HG03159 (cell line): ENCODE data around the gene CLEC9A.

Experiments used
- ATAC-seq: cut with Tn5 transposase; IDR thresholded peaks from one replicate; pipeline ENCODE4 v1.9.1; 2021; ENCODE audit warnings: mild to moderate bottlenecking, moderate library complexity; ENCODE audit not compliant: unreplicated experiment

The CLEC9A gene

GRCh38 chr12:10102322-10102721 is 71.8 kb downstream of the CLEC9A start:
- no peak for ATAC-seq

GRCh38 chr12:10110256-10110844 is 79.9 kb downstream of the CLEC9A start:
- no peak for ATAC-seq

- no peak for ATAC-seq
These were observed 81.0 kb downstream of the CLEC9A start for GRCh38 chr12:10111451-10111850.

GRCh38 chr12:10113075-10113474 is 82.6 kb downstream of the CLEC9A start:
- ATAC-seq, result no peak

- no peak for ATAC-seq
These were observed 83.4 kb downstream of the CLEC9A start for GRCh38 chr12:10113920-10114319.

GRCh38 chr12:10115311-10115710 is 84.8 kb downstream of the CLEC9A start:
- no peak for ATAC-seq
